Activated naive CD8-positive, alpha-beta T cell treated with anti-CD3 and anti-CD28 coated beads, Interleukin-2, amount 50 U/mL, for 24 hours (primary cell): ENCODE data around the gene TMCC2.
"Not testable (repeated sequence)": the region's sequence is repeated elsewhere in the genome, so short reads cannot be mapped to it uniquely, and the experiment has no call there.

ENCODE experiments used
- ATAC-seq: fragments of 150-1000 bp; cut with Tn5 transposase; one replicate; pipeline ENCODE4 v1.10.0; 2021
- DNase-seq: peaks from one replicate; pipeline ENCODE4 v3.0.0; 2021
- H3K27ac Mint-ChIP-seq: one replicate; pipeline ENCODE4 v1.8.0; 2021; ENCODE audit warnings: mild to moderate bottlenecking, mixed read lengths
- H3K27me3 Mint-ChIP-seq: one replicate; pipeline ENCODE4 v1.8.0; 2021; ENCODE audit warnings: mixed read lengths
- H3K36me3 Mint-ChIP-seq: one replicate; pipeline ENCODE4 v1.8.0; 2021; ENCODE audit warnings: low read depth, mixed read lengths
- H3K4me1 Mint-ChIP-seq: one replicate; pipeline ENCODE4 v1.8.0; 2021; ENCODE audit warnings: mixed read lengths
- H3K4me3 Mint-ChIP-seq: one replicate; pipeline ENCODE4 v1.8.0; 2021; ENCODE audit warnings: mild to moderate bottlenecking, moderate library complexity, mixed read lengths
- H3K9me3 Mint-ChIP-seq: one replicate; pipeline ENCODE4 v1.8.0; 2021; ENCODE audit warnings: mixed read lengths

TMCC2 gene

DNA sequence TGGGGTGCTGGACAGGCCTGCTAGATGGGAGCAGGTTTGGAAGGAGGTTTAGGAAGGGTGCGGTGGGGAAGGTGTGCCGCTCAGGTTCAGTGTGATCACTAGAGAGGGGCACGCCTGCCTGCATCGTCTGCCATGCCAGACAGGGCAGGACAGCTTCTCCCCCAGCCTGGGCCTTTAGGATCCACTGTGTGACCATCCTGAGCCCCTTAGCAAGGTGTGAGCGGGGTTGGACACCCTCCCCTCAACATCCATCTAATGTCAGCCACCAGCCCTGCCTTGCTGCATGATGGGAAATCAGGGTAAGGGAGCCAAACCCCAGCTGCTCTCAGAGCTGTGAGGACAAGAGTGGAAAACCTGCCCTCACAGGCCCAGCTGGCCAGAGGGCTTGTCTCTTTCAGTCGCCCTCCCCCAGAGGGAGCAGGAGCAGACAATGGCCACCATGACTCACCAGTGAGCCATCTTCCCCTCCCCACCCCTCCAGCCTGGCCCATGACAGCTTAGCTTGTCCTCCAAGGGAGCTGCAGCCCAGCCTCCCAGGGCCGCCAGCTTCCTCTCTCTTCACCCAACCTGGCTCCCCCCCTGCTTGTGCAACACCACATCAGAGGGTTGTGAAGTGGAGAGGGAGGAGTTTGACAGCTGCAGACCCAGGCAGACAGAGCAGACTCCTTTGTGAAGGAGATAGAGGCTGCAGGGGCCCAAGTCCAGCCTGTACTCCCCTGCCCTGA lies 56.8 kb downstream of the TMCC2 start:
- DNase-seq (peak; percentile 83), ATAC-seq (peak; percentile 71)
- Mint-ChIP-seq H3K9me3 (no peaks in the 10 kb centered on the region), H3K36me3 (no peaks in the 10 kb centered on the region), H3K27ac (peak overlapping the region; percentile 92), H3K4me1 (peaks cover 85% of the 10 kb centered on the region), H3K4me3 (peak overlapping the region; percentile 62), H3K27me3 (peaks cover 5% of the 10 kb centered on the region)

DNA sequence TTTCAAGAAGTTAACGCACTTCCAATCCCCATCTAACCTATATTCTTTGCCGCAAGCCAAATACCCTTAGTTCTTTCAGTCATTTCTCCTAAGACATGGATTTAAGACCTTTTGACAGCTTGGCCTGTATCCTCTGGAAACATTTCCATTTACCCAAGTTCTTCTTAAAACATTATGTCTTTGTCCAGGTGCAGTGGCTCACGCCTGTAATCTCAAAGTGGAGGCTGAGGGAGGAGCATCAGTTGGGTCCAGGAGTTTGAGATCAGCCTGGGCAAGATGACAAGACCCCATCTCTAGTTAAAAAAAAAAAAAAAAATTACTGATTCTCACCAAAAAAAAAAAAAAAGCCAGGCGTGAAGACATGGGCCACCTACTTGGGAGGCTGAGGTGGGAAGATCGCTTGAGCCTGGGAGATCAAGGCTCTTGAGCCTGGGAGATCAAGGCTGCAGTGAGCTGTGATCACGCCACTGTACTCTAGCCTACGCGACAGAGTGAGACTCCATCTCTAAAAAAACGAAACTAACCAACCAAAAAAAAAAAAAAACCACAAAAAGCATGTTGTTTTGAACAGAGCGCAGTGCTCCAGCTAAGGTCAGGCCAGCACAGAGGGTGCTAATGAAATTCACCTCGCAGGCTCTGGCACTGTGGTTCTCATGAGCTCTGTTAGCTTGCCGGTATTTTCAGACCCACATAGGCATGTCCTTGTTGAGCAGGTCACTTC lies 57.8 kb downstream of the TMCC2 start:
- Mint-ChIP-seq H3K27ac (peak overlapping the region; percentile 92), H3K36me3 (no peaks in the 10 kb centered on the region), H3K9me3 (no peaks in the 10 kb centered on the region), H3K4me3 (peak overlapping the region; percentile 62), H3K4me1 (peaks cover 80% of the 10 kb centered on the region), H3K27me3 (peaks cover 6% of the 10 kb centered on the region)
- peak; percentile 57 for ATAC-seq
- peak; percentile 63 for DNase-seq

DNA sequence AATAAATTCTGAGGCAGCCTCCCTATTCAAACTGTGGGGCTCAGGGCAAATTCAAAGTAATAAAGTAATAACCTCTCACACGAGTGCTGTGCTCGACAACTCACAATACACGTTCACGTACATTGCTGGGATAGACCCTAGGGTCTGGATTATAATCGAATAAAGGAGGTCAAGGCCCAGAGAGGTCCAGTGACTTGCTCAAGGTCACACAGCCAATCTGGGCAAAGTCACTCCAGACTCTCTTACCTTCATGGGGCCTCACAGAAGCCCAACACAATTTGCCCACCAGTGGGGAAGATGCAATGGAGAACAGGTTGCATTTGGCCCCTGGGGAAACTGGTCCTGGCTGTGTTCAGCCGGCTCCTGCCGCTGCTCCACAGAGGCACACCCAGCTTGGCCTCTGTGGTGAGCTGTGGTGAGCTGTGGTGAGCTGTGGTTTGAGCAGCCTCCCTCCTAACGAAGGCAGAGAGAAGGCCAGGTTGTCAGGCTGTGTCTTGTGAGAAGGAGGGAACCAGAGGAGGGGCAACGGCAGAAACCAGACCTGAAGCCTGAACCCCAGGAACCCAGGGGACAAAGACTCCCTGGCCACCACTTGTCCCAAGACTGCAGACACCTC lies 58.7 kb downstream of the TMCC2 start:
- H3K4me3 Mint-ChIP-seq, result peak overlapping the region; percentile 62
- DNase-seq (peak; percentile 86), ATAC-seq (peak; percentile 10)
- peaks cover 6% of the 10 kb centered on the region for H3K27me3 Mint-ChIP-seq
- H3K36me3 Mint-ChIP-seq, result no peaks in the 10 kb centered on the region
- peak overlapping the region; percentile 92 for H3K27ac Mint-ChIP-seq
- H3K4me1 Mint-ChIP-seq, result peaks cover 78% of the 10 kb centered on the region
- H3K9me3 Mint-ChIP-seq, result no peaks in the 10 kb centered on the region

GRCh38 chr1:205287076-205287475 lies 59.3 kb downstream of the TMCC2 start:
- DNase-seq, result no peak
- Mint-ChIP-seq H3K27ac (no peak overlapping the region), H3K9me3 (no peaks in the 10 kb centered on the region), H3K36me3 (no peaks in the 10 kb centered on the region), H3K4me1 (peaks cover 84% of the 10 kb centered on the region), H3K27me3 (peaks cover 6% of the 10 kb centered on the region), H3K4me3 (no peak overlapping the region)
- no peak for ATAC-seq

- peak; percentile 78 for ATAC-seq
Measured at GRCh38 chr1:205287767-205288559, 60.2 kb downstream of the TMCC2 start.

DNA sequence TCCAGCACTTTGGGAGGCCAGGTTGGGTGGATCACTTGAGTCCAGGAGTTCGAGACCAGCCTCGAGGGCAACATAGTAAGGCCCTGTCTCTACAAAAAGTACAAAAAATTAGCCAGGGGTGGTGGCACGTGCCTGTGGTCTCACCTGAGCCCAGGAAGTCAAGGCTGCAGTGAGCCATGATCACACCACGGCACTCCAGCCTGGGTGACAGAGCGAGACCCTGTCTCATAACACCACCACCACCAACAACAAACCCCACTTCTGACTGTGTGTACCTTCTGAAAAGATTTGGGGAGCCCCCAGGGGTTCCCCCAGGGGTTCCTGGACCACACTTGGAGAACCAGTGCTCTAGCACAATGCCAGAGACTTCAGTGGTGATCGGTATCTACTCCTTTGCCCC lies 63.9 kb downstream of the TMCC2 start:
- no peak overlapping the region for H3K27ac Mint-ChIP-seq
- no peaks in the 10 kb centered on the region for H3K9me3 Mint-ChIP-seq
- no peak for DNase-seq
- no peak overlapping the region for H3K4me3 Mint-ChIP-seq
- no peaks in the 10 kb centered on the region for H3K36me3 Mint-ChIP-seq
- no peak for ATAC-seq
- H3K4me1 Mint-ChIP-seq, result peaks cover 73% of the 10 kb centered on the region
- peaks cover 4% of the 10 kb centered on the region for H3K27me3 Mint-ChIP-seq

More at GRCh38 chr1:205287767-205288559, 60.2 kb downstream of the TMCC2 start:
- peak overlapping the region; percentile 85 for H3K27ac Mint-ChIP-seq
- no peaks in the 10 kb centered on the region for H3K36me3 Mint-ChIP-seq
- peak overlapping the region; percentile 45 for H3K4me3 Mint-ChIP-seq
- peak; percentile 82 for DNase-seq
- H3K4me1 Mint-ChIP-seq, result peaks cover 79% of the 10 kb centered on the region
- peaks cover 6% of the 10 kb centered on the region for H3K27me3 Mint-ChIP-seq
- no peaks in the 10 kb centered on the region for H3K9me3 Mint-ChIP-seq

DNA sequence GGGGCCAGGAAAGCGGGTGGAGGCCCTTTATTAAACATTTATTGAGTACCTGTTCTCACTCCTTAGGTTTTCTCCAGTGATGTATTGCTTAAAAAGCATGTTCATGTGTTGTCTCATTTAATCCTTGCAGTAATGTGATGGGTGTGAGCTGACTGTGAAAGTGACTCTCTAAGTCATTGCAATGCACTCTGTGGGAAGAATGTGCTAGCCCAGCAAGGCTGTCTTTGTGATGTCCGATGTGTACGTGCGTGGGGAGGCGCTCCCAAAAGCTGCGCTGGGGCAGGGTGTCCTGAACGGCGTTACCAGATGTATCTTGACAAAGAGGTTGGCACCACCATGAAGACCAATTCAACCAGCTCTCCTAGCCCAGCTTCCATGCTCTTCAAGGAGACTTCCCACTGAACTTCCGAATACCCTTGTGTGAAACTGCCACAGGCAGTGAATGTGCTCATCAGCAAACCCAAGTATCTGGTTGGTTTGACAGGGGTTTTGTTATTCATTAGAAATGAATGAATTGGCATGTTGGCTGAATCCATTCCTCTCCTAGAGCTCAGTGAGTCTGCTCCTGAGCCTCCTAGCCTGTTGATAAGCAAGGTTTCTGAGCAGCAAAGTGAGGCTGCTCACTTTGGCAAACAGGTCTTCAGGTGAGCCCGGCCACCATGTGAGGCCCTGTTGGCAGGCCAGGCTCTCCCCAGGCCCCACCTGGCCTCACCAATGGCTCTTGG lies 65.8 kb downstream of the TMCC2 start:
- peaks cover 3% of the 10 kb centered on the region for H3K27me3 Mint-ChIP-seq
- ATAC-seq, result no peak
- H3K36me3 Mint-ChIP-seq, result no peaks in the 10 kb centered on the region
- H3K27ac Mint-ChIP-seq, result no peak overlapping the region
- no peak for DNase-seq
- H3K4me1 Mint-ChIP-seq, result peaks cover 69% of the 10 kb centered on the region
- H3K9me3 Mint-ChIP-seq, result no peaks in the 10 kb centered on the region
- no peak overlapping the region for H3K4me3 Mint-ChIP-seq

GRCh38 chr1:205294175-205294917 lies 66.6 kb downstream of the TMCC2 start:
- H3K27me3 Mint-ChIP-seq, result peaks cover 3% of the 10 kb centered on the region
- no peak for ATAC-seq
- H3K9me3 Mint-ChIP-seq, result no peaks in the 10 kb centered on the region
- no peak overlapping the region for H3K4me3 Mint-ChIP-seq
- peaks cover 63% of the 10 kb centered on the region for H3K4me1 Mint-ChIP-seq
- no peak for DNase-seq
- no peaks in the 10 kb centered on the region for H3K36me3 Mint-ChIP-seq
- H3K27ac Mint-ChIP-seq, result peak overlapping the region; percentile 52

DNA sequence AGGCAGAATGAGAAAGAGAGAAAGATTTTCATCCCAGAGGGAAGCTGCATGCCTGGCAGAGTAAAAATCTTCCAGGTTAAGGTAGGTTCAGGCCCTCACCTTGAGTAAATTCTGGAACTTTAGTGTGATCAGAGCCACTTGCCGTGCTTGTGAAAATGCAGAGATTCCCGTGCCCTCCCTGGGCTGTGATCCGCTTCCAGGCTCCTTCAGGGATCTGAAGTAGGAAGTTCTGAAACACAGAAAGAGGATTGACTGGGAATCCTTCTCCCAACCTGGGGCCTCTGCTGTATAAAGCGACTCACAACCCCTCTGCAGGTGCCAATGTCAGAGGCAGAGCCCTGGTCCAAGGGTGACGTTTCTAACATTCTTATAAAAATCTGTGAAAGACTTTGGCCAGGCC lies 67.2 kb downstream of the TMCC2 start:
- no peaks in the 10 kb centered on the region for H3K9me3 Mint-ChIP-seq
- peaks cover 2% of the 10 kb centered on the region for H3K27me3 Mint-ChIP-seq
- ATAC-seq (no peak), DNase-seq (no peak)
- H3K36me3 Mint-ChIP-seq, result no peaks in the 10 kb centered on the region
- H3K27ac Mint-ChIP-seq, result no peak overlapping the region
- no peak overlapping the region for H3K4me3 Mint-ChIP-seq
- peaks cover 62% of the 10 kb centered on the region for H3K4me1 Mint-ChIP-seq

- Mint-ChIP-seq H3K27ac (no peak overlapping the region), H3K27me3 (peaks cover 2% of the 10 kb centered on the region), H3K4me1 (peaks cover 68% of the 10 kb centered on the region), H3K4me3 (no peak overlapping the region), H3K9me3 (no peaks in the 10 kb centered on the region), H3K36me3 (no peaks in the 10 kb centered on the region)
- no peak for DNase-seq
- ATAC-seq, result no peak
Measured at GRCh38 chr1:205296154-205296553, 68.4 kb downstream of the TMCC2 start.

DNA sequence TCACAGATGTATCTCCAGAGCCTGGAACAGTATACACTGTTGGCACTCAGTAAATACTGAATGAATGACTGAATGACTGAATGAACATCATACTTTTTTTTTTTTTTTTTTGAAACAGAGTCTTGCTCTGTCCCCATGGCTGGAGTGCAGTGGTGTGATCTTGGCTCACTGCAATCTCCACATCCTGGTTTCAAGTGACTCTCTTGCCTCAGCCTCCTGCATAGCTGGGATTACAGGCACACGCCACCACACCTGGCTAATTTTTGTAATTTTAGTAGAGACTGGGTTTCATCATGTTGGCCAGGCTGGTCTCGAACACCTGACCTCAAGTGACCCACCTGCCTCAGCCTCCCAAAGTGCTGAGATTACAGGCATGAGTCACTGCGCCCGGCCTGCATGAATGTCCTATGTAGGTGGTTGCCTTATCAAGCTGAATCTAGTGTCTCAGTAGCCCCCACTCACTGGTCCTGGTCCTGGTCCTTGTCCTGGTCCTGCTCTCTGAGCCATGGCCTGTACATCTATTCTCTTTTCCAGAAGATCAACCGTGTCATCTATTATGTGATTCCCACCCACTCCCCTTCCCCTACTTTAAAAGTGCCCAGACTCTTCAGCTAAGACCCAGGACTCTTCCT lies 69.9 kb downstream of the TMCC2 start:
- H3K27ac Mint-ChIP-seq, H3K9me3 Mint-ChIP-seq, H3K36me3 Mint-ChIP-seq, H3K27me3 Mint-ChIP-seq, ATAC-seq, DNase-seq, H3K4me3 Mint-ChIP-seq: not testable (repeated sequence)
- H3K4me1 Mint-ChIP-seq, result peaks cover 62% of the 10 kb centered on the region

DNA sequence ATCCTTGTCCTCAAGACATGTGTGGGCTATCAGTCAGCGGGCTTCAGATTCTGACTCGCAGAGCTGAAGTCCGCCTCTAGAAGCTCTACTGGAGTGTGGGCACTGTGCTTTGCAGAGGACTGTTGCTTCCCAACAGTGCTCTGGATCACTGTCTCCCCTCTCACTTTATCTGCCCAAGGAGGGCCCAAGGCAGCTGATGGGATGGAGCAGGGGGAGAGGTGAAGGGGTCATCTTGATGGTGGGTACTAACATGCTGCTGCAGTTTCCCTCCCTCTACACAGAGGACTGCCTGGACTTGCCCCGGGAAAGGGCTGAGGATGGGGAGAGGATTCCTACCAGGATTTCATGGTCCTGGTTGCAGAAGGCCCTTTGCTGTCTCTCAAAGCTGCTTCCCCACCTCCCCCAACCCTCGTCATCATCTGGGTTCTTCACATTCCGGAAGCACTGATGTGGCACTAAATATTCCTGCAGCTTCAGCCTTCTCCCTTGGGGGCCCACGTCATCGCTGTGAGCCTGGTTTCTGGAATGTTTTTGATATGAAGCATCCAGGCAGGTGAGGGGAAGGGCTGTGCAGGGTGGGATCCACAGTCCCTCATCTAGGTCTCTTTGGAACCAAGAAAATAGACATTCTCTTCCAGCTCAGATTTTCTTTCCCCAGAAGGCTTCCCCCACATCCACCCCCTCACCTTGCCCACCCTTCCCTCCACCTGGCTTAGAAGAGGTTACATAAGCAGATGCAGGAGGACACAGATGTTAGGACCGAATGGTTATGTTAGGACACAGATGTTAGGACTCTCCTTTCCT lies 70.6 kb downstream of the TMCC2 start:
- ATAC-seq (no peak), DNase-seq (no peak)
- no peaks in the 10 kb centered on the region for H3K9me3 Mint-ChIP-seq
- H3K4me3 Mint-ChIP-seq, result no peak overlapping the region
- peaks cover 4% of the 10 kb centered on the region for H3K36me3 Mint-ChIP-seq
- H3K27ac Mint-ChIP-seq, result no peak overlapping the region
- peaks cover 60% of the 10 kb centered on the region for H3K4me1 Mint-ChIP-seq
- H3K27me3 Mint-ChIP-seq, result peaks cover 2% of the 10 kb centered on the region
